GM19240 (cell line): ENCODE measurements around the gene C1orf115.
"Not testable (repeated sequence)": the region's sequence is repeated elsewhere in the genome, so short reads cannot be mapped to it uniquely, and the experiment has no call there.

Experiments
- DNase-seq: peaks from one replicate; pipeline ENCODE4 v3.0.0; 2011; ENCODE audit warnings: low spot score; ENCODE audit not compliant: insufficient read length

C1orf115 gene

GRCh38 chr1:220692436-220693228, 2.5 kb downstream of the C1orf115 start:
- no peak for DNase-seq

- no peak for DNase-seq
Observed at GRCh38 chr1:220694866-220695382, 4.8 kb downstream of the C1orf115 start.

- no peak for DNase-seq
Observed at GRCh38 chr1:220695426-220695825, 5.3 kb downstream of the C1orf115 start.

DNA sequence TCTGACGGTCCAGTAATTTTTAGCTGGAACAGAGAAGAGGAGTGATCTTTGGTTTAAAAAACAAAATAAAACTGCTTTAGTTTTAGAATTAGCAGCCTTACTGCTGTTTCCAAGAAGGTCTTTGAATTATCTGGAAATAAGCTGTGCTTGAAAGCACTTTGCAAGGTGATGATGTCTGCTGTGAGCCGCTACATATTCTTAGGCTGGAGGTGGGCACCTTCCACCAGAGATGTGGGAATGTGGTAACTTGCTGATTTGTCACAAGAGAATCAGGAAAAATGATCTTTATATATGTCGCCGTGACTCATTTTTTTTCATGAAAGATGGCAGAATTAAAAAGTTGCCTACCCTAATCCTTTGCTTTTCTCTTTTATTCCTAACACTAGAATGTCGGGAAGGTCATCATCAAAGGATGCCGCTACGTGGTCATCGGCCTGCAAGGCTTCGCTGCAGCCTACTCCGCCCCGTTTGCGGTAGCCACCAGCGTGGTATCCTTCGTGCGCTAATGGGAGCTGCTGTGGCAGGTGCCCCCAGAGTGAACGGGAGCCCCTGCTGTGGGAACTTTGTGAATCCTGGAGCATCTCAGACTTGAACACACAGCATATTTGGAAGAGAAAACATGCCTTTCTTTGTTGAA, 6.2 kb downstream of the C1orf115 start:
- no peak for DNase-seq

DNA sequence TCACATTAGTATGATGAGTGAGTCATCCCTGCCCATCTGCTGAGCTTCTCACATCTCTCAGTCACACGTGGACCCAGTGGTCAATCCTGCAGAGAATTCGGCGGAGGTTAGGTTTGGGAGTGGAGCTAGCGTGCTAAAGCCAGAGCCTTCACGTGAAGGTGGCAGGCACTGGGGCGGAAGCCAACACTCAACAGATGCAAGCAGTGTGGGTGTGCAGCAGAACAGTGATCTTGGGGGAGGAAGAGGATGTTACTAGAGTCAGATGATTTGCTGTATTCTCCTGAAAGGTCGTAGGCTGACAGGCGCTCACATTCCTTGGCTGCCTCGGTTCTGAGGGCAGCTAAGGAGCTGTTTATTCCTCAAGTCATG, 6.7 kb downstream of the C1orf115 start:
- DNase-seq = no peak

GRCh38 chr1:220697326-220697725, 7.2 kb downstream of the C1orf115 start:
- DNase-seq = no peak

GRCh38 chr1:220698607-220699016, 8.4 kb downstream of the C1orf115 start:
- no peak for DNase-seq

- DNase-seq = no peak
Observed at GRCh38 chr1:220699044-220699443, 8.9 kb downstream of the C1orf115 start.

DNA sequence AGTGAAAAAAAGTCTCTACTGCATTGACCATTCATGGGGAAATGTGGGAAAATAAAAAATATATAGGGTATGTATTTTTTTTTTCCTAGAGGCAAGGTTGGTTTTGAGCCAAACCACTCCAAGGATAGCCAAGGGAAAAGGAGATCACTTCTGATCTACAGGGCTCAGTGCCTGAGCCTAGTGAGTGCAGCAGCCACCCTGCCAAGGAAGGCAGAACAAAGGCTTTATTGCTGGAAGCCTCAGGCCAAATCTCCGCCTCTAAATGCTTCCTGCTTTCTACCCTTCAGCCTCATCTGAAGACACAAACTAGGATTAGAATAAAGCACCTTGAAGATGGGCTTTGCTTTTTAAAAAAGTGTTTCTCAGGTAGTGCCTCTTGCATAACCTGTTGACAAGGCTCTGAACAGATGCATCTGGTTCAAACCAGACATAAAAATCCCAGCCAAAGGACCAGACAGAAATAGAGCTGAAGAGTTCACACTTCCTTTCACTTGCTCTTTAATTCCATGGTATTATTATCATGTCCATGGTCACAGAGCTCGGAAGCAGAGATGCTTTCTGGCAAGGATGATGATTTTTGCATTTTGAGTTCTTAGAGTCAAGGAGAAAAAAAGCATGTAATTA, 10.5 kb downstream of the C1orf115 start:
- no peak for DNase-seq

DNA sequence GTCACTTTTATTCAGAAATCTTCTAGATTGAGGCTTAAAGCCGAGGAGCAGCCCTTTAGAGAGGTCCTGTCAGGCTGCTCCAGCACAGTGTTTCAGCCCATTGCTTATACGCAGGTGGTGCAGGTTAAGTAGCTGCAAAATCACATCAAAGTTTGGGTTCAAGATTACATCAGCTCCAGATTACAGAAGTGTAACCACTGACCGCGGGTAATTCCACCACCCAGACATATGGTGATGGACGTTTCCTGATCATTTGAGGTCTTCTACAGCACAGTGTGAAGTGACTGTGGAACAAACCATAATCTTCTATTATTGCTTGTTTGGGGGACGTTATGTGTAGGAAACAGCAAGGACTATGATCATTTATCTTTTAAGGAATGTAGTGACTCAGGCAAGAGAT, 11.8 kb downstream of the C1orf115 start:
- no peak for DNase-seq

- no peak for DNase-seq
Observed at GRCh38 chr1:220702733-220703270, 12.6 kb downstream of the C1orf115 start.

- DNase-seq = no peak
Observed at GRCh38 chr1:220703305-220703704, 13.1 kb downstream of the C1orf115 start.

DNA sequence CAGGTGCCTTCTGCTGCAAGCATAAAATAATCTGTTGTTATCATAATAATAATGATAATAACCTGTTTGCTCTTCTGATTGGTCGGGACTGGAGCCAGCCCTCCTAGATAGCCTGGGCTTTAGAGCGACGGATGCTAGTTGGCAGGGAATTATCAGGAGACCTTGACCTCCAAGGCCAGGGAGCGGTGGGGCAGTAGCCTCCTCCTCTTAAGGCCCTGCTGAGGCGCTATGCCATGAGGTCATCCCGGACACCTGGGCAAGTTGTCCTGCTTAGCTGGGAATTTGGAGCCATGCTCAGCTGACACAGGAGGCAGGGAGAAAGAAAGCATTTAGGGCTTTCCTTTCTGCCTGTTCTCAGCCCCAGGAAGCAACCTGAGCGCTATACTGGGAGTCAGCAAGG, 15.6 kb downstream of the C1orf115 start:
- no peak for DNase-seq

DNA sequence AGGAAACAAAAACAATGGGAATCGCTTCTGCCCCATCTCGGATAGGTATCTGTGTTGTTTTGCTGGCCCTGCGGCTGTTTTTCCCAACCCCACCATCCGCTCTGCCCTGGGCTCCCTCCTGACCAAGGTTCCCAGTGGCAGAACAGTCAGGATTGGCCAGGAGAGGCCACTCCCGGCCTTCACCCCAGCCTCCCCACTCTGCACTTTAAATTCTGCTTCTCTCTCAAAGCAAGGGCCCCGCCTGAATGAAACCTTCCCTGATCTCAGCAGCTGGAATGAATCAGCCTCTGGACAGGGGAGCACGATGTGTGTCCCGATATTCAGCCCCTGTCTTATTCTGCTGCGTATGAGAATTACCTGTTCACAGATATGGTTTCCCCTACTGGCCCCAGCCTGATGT, 16.3 kb downstream of the C1orf115 start:
- DNase-seq = no peak

DNA sequence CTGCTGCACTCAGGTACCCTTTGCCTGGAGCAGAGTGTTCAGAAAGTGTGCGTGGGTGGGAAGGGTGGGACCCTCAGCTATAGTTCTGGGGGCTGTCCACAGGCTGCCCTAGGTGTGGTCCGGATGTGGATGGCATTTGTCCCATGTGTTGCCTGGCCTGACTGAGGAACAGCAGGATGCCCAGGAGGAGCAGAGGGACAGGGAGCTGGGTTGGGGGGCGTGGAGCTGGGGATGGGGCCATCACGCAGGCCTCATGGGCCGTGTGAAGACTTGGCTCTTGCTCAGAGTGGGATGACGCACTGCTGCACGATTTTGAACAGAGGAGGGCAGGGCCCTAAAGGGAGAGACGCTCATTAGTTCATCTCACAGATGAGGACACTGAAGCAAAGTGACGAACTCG, 17.0 kb downstream of the C1orf115 start:
- DNase-seq = no peak

DNA sequence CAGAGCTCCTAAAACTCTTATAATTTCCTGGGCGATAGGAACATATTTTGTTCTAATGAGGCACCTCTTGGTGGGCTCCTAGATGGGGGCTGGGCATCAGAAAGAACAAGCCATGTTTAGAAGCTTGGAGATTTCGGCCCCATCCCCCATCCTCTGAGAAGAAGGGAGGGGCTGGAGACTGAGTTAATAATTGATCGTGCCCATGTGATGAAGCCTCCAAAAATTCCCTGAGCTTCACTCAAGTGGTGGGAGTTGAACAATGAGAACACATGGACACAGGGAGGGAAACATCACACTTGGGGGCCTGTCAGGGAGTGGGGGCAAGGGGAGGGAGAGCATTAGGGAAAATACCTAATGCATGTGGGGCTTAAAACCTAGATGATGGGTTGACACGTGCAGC, 18.1 kb downstream of the C1orf115 start:
- no peak for DNase-seq

DNA sequence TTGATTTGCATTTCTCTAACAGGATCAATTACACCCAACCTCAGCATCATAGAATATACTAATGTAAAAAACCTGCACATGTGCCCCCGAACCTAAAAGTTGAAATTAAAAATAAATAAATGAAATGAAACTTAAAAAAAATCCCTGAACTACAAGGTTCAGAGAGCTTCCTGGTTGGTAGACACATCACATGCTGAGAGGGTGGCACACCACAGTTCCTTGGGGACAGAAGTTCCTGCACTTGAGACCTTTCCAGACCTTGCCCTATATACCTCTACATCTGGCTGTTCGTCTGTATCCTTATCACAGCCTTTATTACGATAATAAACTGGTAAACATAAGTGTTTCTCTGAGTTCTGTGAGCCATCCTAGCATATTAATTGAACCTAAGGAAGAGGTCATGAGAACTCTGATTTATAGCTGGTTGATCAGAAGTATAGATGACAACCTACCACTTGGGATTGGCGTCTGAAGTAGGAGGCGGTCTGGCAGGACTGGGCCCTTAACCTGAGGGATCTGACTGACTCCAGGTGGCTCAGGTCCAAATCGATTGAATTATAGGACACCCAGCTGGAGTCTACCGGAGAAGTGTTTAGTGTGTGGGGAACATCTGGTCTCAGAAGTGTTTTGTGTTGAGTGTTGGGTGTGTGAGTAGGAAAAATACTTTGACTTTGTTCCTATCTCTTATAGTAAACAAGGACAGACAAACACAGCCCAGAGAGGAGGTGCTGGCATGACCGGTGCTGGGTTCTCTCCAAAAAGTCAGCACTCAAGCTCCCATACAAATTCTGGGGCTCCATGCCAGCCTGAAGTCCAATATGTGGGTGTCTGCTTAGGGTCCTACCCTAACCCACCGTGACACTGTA, 19.0 kb downstream of the C1orf115 start:
- no peak for DNase-seq

GRCh38 chr1:220710333-220710732, 20.2 kb downstream of the C1orf115 start:
- no peak for DNase-seq

- no peak for DNase-seq
Observed at GRCh38 chr1:220711056-220711809, 21.1 kb downstream of the C1orf115 start.

DNA sequence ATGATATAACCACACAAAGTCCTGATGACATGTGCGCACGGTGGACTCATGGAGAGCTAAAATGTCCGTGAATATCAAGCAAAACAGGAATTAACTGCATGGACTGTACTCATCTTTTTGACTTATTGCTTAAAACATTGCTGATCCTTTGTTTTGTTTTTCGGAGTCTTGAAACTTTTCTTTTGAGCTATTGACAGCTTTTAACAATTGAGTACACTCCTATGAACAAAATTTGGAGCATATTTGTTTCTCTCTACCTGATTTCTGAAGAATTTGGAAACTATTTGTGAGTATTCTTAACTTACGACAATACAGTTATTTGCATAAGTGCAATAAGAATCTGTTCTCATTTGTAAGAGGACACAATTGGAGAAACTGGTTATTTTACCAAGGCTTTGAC, 25.8 kb downstream of the C1orf115 start:
- DNase-seq = not testable (repeated sequence)
